ENCODE data around the gene RPL27. TPM values are rescaled to one million over a fixed set of nuclear protein-coding genes. Genes with fewer than 3 reads are reported as not detected.

The RPL27 gene
- total and polyA plus RNA-seq, 2 of the 13 experiments (the other 11 are each of a cell fraction or from before 2014, with no cell fraction given) = 1,585 to 5,840 TPM

DNA sequence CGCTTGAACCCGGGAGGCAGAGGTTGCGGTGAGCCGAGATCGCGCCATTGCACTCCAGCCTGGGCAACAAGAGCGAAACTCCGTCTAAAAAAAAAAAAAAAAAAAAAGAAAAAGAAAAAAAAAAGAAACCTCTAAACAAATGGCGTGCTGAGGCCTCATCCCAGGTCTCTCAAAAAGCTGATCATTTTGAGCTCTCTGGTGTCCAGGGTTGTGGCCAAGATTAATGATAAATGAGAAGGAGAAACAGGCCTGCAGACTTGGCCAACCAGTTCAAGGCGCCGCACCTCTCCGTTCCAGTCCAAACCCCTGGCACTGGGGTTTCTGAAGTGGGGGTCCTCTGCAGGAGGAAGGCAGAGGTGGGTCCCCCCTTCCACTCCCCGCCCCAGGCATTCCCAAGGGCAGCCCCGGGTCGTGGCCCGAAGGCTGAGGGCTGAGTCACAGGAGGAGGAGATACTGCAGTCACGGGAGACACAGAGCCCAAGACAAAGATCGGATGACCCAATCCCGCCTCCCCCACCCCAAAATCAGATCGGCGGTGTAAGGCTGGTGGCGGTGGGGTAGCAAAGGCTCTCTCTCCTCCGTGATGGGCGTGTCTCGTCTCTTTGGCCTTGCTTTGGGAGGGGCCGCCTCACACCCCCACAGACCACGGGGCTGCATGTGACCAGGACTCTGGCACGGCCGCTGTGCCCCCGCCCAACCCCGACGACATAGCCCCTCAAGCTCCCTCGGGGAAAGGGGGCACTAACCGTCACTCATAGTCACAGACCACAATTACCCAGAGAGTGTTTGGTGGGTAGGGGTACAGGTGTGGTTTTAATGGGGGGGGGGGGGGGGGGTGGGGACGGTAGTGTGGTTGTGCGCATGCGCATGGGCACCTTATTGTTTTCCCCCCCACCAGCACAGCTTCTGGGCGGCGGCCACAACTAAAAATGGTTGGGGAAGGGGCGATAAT, 22.8 kb downstream of the RPL27 start (continued):
- TF ChIP-seq, protein P1, sequence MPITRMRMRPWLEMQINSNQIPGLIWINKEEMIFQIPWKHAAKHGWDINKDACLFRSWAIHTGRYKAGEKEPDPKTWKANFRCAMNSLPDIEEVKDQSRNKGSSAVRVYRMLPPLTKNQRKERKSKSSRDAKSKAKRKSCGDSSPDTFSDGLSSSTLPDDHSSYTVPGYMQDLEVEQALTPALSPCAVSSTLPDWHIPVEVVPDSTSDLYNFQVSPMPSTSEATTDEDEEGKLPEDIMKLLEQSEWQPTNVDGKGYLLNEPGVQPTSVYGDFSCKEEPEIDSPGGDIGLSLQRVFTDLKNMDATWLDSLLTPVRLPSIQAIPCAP (CRISPR knock-in tag; IDR thresholded peaks at IDR 0.05; ENCODE audit: low read depth) = no peak
- TF ChIP-seq ZBTB3 (CRISPR knock-in tag; IDR thresholded peaks at IDR 0.05; ENCODE audit: borderline replicate concordance, low read depth) (no peak), RELA (CRISPR knock-in tag; IDR thresholded peaks at IDR 0.05) (no peak), MTA3 (CRISPR knock-in tag; IDR thresholded peaks at IDR 0.05) (no peak), POLR2G (IDR thresholded peaks at IDR 0.05; ENCODE audit: low read depth, low read length) (peak; percentile 63), GABPB1 (CRISPR knock-in tag; IDR thresholded peaks at IDR 0.05) (no peak), KDM2A (CRISPR knock-in tag; IDR thresholded peaks at IDR 0.05; ENCODE audit: borderline replicate concordance, low read depth) (no peak; the same call in 1 of the 2 replicates), SMARCC2 (IDR thresholded peaks at IDR 0.05) (no peak), ZNF883 (CRISPR knock-in tag; IDR thresholded peaks at IDR 0.05; ENCODE audit: not compliant biosample characterization) (no peak), FIP1L1 (IDR thresholded peaks at IDR 0.05; ENCODE audit: borderline replicate concordance, insufficient read depth, low read depth, low read length) (no peak), TFDP2 (CRISPR knock-in tag; IDR thresholded peaks at IDR 0.05) (peak; percentile 12; the same call in 1 of the 2 replicates), SIX1 (CRISPR knock-in tag; IDR thresholded peaks at IDR 0.05; ENCODE audit: borderline replicate concordance) (0 out of 2 replicates have a peak, but pooled peaks have one; percentile 33), ZBTB20 (CRISPR knock-in tag; IDR thresholded peaks at IDR 0.05; ENCODE audit: borderline replicate concordance, low read depth) (no peak), LCORL (IDR thresholded peaks at IDR 0.05) (peak; percentile 63), LCORL (CRISPR knock-in tag; IDR thresholded peaks at IDR 0.05) (peak; percentile 82), STAT5B (CRISPR knock-in tag; IDR thresholded peaks at IDR 0.05) (no peak), ZNF260 (CRISPR knock-in tag; IDR thresholded peaks at IDR 0.05; ENCODE audit: borderline replicate concordance, low read depth) (no peak), KMT2A (CRISPR knock-in tag; IDR thresholded peaks at IDR 0.05) (no peak), ZNF451 (CRISPR knock-in tag; IDR thresholded peaks at IDR 0.05) (peak; percentile 33; the same call in 1 of the 2 replicates), NFIB (CRISPR knock-in tag; IDR thresholded peaks at IDR 0.05; ENCODE audit: borderline replicate concordance) (no peak), NRL (CRISPR knock-in tag; IDR thresholded peaks at IDR 0.05; ENCODE audit: borderline replicate concordance) (no peak), GZF1 (CRISPR knock-in tag; IDR thresholded peaks at IDR 0.05) (no peak), SKI (IDR thresholded peaks at IDR 0.05; ENCODE audit: partially characterized antibody) (peak; percentile 12), ZNF138 (CRISPR knock-in tag; IDR thresholded peaks at IDR 0.05; ENCODE audit: low read depth) (no peak), REXO4 (CRISPR knock-in tag; IDR thresholded peaks at IDR 0.05; ENCODE audit: borderline replicate concordance) (no peak)
- TF ChIP-seq, protein P2, sequence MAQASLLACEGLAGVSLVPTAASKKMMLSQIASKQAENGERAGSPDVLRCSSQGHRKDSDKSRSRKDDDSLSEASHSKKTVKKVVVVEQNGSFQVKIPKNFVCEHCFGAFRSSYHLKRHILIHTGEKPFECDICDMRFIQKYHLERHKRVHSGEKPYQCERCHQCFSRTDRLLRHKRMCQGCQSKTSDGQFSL (CRISPR knock-in tag; IDR thresholded peaks at IDR 0.05) = peak; percentile 93
- TF ChIP-seq, protein P3, sequence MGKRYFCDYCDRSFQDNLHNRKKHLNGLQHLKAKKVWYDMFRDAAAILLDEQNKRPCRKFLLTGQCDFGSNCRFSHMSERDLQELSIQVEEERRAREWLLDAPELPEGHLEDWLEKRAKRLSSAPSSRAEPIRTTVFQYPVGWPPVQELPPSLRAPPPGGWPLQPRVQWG (CRISPR knock-in tag; IDR thresholded peaks at IDR 0.05; ENCODE audit: borderline replicate concordance, low read depth) = no peak

All from HepG2 (cell line).